GM12878 (cell line): ENCODE results near the gene TDRD9. TPM values are rescaled to one million over a fixed set of nuclear protein-coding genes. Genes with fewer than 3 reads are reported as not detected.

ENCODE experiments used
- ATAC-seq: fragments of 200-7000 bp; cut with Tn5 transposase; 3 replicates; pipeline ENCODE4 v1.9.1; 2020; ENCODE audit warnings: mild to moderate bottlenecking, moderate library complexity
- BruUV-seq: library from RNA; stranded (reverse); fragments of 400-500 nt; replicated peaks from 2 replicates; lab custom pipeline; 2021; lab: Mats Ljungman, UMichigan
- CTCF ChIA-PET: fragments of 300-600 bp; sonication (Branson Sonifier 250); formaldehyde crosslinking; extraction: SDS; loops from one replicate; lab custom pipeline; 2021; ENCODE audit warnings: inconsistent platforms; lab: Yijun Ruan, JAX
- POLR2A ChIA-PET: fragments of 350-600 bp; formaldehyde crosslinking; extraction: SDS; loops from one replicate; lab custom pipeline; 2021; ENCODE audit warnings: inconsistent platforms; lab: Charles Lee
- RAD21 ChIA-PET: fragments of 300-600 bp; sonication (Branson Sonifier 250); formaldehyde crosslinking; loops from one replicate; lab custom pipeline; 2023; ENCODE audit warnings: antibody characterized with exemption; ENCODE audit not compliant: unreplicated experiment; lab: Charles Lee
- SMC1A ChIA-PET: fragments of 300-600 bp; sonication (Branson Sonifier 250); formaldehyde crosslinking; loops from one replicate; lab custom pipeline; 2023; ENCODE audit not compliant: unreplicated experiment, uncharacterized antibody; lab: Charles Lee
- DNase-seq: peaks from one replicate; pipeline ENCODE4 v3.0.0-alpha.2; 2011; ENCODE audit warnings: low read depth, low spot score
- FAIRE-seq: peaks from 3 replicates; lab custom pipeline; 2011; peaks lifted over from hg19 to GRCh38; lab: Jason Lieb, UNC
- H2AFZ ChIP-seq: 2 replicates; pipeline ENCODE4 v1.6.0; 2011; ENCODE audit warnings: low read depth, low read length, control low read depth; ENCODE audit not compliant: control insufficient read depth
- H3K27ac ChIP-seq: 2 replicates; pipeline ENCODE4 v1.5.1; 2011; ENCODE audit warnings: control low read depth; ENCODE audit not compliant: control insufficient read depth, insufficient read depth
- H3K27me3 ChIP-seq, 2 experiments: replicated peaks in 1 of 2; 2 replicates each; pipeline versions ENCODE4 v1.6.0 to v1.6.1; 2011; ENCODE audit warnings: low read length in 1 of 2; ENCODE audit not compliant: control insufficient read depth in 2 of 2, insufficient read depth in 2 of 2
- H3K36me3 ChIP-seq, 2 experiments: 2 replicates each; pipeline ENCODE4 v1.5.1; 2011; ENCODE audit warnings: low read length in 1 of 2; ENCODE audit not compliant: control insufficient read depth in 2 of 2, insufficient read depth in 2 of 2
- H3K4me1 ChIP-seq: 2 replicates; pipeline ENCODE4 v1.6.1; 2011; ENCODE audit warnings: mild to moderate bottlenecking, low read length, moderate library complexity, mixed read lengths; ENCODE audit not compliant: control insufficient read depth, insufficient read depth
- H3K4me2 ChIP-seq: 2 replicates; pipeline ENCODE4 v1.6.0; 2011; ENCODE audit warnings: control low read depth; ENCODE audit not compliant: control insufficient read depth, insufficient read depth
- H3K4me3 ChIP-seq: fragments of 200-600 bp; sonication (generic); 2 replicates; pipeline ENCODE4 v1.5.1; 2016
- H3K79me2 ChIP-seq: 2 replicates; pipeline ENCODE4 v1.6.0; 2011; ENCODE audit warnings: low read length; ENCODE audit not compliant: control insufficient read depth, insufficient read depth
- H3K9ac ChIP-seq: 2 replicates; pipeline ENCODE4 v1.8.0; 2011; ENCODE audit warnings: low read length, control low read depth, mixed read lengths; ENCODE audit not compliant: control insufficient read depth, insufficient read depth
- H3K9me3 ChIP-seq: replicated peaks from 3 replicates; pipeline ENCODE4 v1.5.1; 2011; ENCODE audit warnings: mild to moderate bottlenecking, low read length; ENCODE audit not compliant: control insufficient read depth, insufficient read depth
- H4K20me1 ChIP-seq: 2 replicates; pipeline ENCODE4 v1.6.0; 2011; ENCODE audit not compliant: control insufficient read depth, insufficient read depth
- BCL11A ChIP-seq: IDR thresholded peaks from 2 replicates; pipeline ENCODE4 v1.6.1; 2011; ENCODE audit warnings: low read depth, low read length
- FOS ChIP-seq: IDR thresholded peaks from 3 replicates; pipeline ENCODE4 v1.6.1; 2011; ENCODE audit warnings: borderline replicate concordance; ENCODE audit not compliant: insufficient read length; ENCODE audit errors: extremely low read depth
- GABPA ChIP-seq: IDR thresholded peaks from 2 replicates; pipeline ENCODE4 v1.6.1; 2014; ENCODE audit warnings: antibody characterized with exemption, low read depth, mild to moderate bottlenecking, inconsistent platforms
- HDAC6 ChIP-seq: fragments of 200-600 bp; sonication (generic); IDR thresholded peaks from one replicate; pipeline ENCODE4 v1.8.0; 2017; ENCODE audit warnings: antibody characterized with exemption; ENCODE audit not compliant: unreplicated experiment
- WGBS: methylation state at CpG from one replicate; pipeline ENCODE4 v1.1.6; 2016; ENCODE audit warnings: low lambda C conversion rate; ENCODE audit not compliant: insufficient replicate concordance, insufficient coverage; ENCODE audit errors: missing lambda C conversion rate; 5-methylcytosine and 5-hydroxymethylcytosine counted together
- in situ Hi-C: fragments of 300-500 bp; cut with MboI; formaldehyde crosslinking; loops from 9 replicates; pipeline ENCODE4 v1.14.3; 2018; ENCODE audit warnings: mixed read lengths
- intact Hi-C: fragments of 100-400 bp; cut with micrococcal nuclease; formaldehyde crosslinking; loops from one replicate; pipeline ENCODE4 v1.14.2; 2022; ENCODE audit not compliant: unreplicated experiment
- polyA plus RNA-seq, 11 experiments: library from polyadenylated mRNA; depleted of rRNA in 4 of 11; unstranded in 6 of 11; stranded (reverse) in 5 of 11; fragments of >200 nt; fragmentation: Nextera tagmentation in 4 of 11; fragmentation: Illumina TruSeq in 1 of 11; extraction: Ambion mirVana in 4 of 11; extraction: Trizol in 1 of 11; gene quantifications; 1 replicate in 1 of 11; 2 replicates in 10 of 11; pipeline versions ENCODE4 v1.2.1 to v1.2.3, GENCODE V29; 2011 to 2016; ENCODE audit warnings: inconsistent platforms in 2 of 11, missing spikeins in 2 of 11, low read depth in 1 of 11
- total RNA-seq, 4 experiments: library from RNA; depleted of rRNA in 3 of 4; stranded (reverse); fragments of >200 nt in 3 of 4; fragmentation: Illumina TruSeq in 1 of 4; extraction: Trizol in 1 of 4; gene quantifications; 2 replicates each; pipeline versions ENCODE4 v1.2.1 to v1.2.3, GENCODE V29; 2013 to 2021
- TF ChIP-seq, protein P1 (sequence below): IDR thresholded peaks from 2 replicates; pipeline ENCODE4 v1.6.1; 2011; ENCODE audit warnings: borderline replicate concordance, low read depth, mild to moderate bottlenecking, moderate library complexity, mixed read lengths, low read length; ENCODE audit not compliant: insufficient read depth; ENCODE audit errors: extremely low read length

TDRD9 gene
- total and polyA plus RNA-seq, 10 of the 15 experiments (the other 5 are each of a cell fraction or from before 2014, with no cell fraction given), result 0.12 TPM; not detected in 9

- CTCF ChIA-PET, result interaction anchor here (1.3 kb wide), 1 partner anchor 10 kb away, joined by 4 read pairs; no protein-coding TSS in a partner anchor
- no peak for FAIRE-seq
- no peaks in the 10 kb centered on the region for H3K9me3 ChIP-seq
- H3K79me2 ChIP-seq, result no peaks in the 10 kb centered on the region
- intact Hi-C loops, result no loop called here
- BruUV-seq, result no TSS peak
- TF ChIP-seq FOS (no peak), BCL11A (no peak), HDAC6 (no peak), GABPA (no peak)
- TF ChIP-seq, protein P1, sequence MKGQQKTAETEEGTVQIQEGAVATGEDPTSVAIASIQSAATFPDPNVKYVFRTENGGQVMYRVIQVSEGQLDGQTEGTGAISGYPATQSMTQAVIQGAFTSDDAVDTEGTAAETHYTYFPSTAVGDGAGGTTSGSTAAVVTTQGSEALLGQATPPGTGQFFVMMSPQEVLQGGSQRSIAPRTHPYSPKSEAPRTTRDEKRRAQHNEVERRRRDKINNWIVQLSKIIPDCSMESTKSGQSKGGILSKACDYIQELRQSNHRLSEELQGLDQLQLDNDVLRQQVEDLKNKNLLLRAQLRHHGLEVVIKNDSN, result no peak
- TF ChIP-seq, all 136 proteins: peak for 0
- POLR2A ChIA-PET, result no interaction called here
- no peak overlapping the region for H2AFZ ChIP-seq
- RAD21 ChIA-PET, result interaction anchor here (1.2 kb wide), 1 partner anchor 82 kb away, joined by 3 read pairs; no protein-coding TSS in a partner anchor
- no peaks in the 10 kb centered on the region; the same call in 1 of the 2 replicates for H4K20me1 ChIP-seq
- no peaks in the 10 kb centered on the region for H3K27me3 ChIP-seq
- SMC1A ChIA-PET, result no interaction called here
- no peak overlapping the region for H3K27ac ChIP-seq
- H3K4me3 ChIP-seq, result no peak overlapping the region
- ATAC-seq (no peak; the same call in 2 of the 3 replicates), DNase-seq (no peak)
- H3K4me1 ChIP-seq, result no peaks in the 10 kb centered on the region
- H3K36me3 ChIP-seq, result no peaks in the 10 kb centered on the region
- H3K4me2 ChIP-seq, result no peak overlapping the region
- in situ Hi-C loops, result no loop called here
- WGBS, result 53% methylated on average over 18 of the region's 18 CpGs
- H3K9ac ChIP-seq, result no peak overlapping the region
These were observed 37.2 kb upstream of the TDRD9 start for GRCh38 chr14:103890821-103891666.
